Stimulated activated CD4-positive, alpha-beta T cell treated with anti-CD3 and anti-CD28 coated beads, Interleukin-12 subunit alpha, Interleukin-12 subunit beta, amount 100 ng/mL, for 48 hours (primary cell): Measurements from ENCODE around the gene GRID1.

Experiments
- DNase-seq, 3 donors: peaks; one replicate each; pipeline ENCODE4 v3.0.0-alpha.2; 2020; ENCODE audit warnings: low read depth in 2 of 3, low spot score in 1 of 3

Gene GRID1

DNA sequence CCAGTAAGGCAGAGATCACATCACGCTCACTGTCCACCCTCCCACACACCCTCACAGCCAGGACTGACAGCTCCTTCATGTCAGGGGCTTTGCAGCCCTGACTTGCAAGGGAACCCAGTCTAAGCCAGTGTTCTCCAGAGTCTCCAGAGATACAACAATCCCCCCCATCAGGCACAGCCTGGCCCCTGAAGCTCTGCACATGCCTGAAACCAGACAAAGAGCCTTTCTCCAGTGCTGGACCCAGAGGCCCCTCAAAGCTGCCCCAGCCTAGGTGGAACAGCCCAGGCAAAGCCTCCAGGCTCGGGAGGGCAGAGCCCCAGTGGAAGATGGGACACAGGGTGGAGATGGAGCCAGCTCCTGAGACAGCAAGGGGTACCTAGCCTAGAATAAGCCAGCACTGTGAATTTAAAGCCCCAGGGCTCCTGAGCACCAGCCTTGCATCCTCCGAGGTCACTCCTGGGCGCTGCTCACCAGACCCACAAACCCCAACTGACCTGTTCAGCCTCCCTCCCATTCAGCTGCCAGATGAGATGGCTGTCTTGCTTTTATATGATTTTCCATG lies 50.2 kb downstream of the GRID1 start:
- DNase-seq, result no peak

- DNase-seq, result no peak
These were observed 51.0 kb downstream of the GRID1 start for GRCh38 chr10:86315549-86315942.

GRCh38 chr10:86314616-86315548 lies 51.7 kb downstream of the GRID1 start:
- DNase-seq, result no peak

DNA sequence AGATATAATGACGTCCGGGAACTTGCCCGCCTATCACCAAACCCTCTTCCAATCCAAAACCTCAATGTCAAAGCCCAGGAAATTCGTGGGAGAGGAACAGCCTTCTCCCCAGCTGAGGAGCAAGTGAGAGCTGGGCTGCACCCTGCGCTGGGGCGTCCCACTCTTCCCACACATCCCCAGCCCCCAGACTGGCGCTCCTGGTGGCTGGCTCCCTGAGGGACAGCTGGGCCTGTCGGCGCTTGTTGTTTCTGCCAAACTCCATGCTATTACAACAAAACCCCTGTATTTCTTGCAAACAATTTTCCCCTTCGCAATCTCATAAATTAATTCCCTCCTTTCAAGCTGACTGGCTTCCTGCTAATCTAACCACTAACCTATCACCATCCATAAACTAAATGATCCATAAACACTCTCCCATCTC lies 53.0 kb downstream of the GRID1 start:
- DNase-seq, result no peak

DNA sequence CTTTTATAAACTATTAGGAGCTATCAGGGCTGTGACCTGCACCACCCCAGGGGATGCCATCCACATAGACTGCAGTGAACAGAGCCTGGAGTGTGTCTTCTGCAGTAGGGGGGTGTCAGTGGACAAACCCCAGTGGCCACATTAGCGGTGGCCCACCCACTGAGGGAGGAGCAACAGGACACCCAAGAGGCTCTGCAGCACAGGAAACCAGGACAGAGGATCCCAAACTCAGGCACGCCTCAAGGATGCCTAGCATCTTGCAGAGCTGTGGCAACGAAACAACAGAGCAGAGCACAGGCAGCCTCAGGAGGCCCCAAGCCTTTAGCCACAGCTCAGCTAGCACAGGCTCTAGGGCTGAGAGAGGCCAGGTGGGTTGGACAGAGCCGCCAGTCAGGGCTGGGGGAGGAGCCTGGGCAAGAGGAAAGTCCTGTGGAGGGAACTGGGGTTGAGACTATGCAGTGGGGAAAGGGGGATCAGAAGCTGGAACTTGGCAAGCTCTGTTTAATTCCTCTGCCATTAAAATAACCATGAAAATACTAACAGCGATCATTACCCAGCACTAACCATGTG lies 53.8 kb downstream of the GRID1 start:
- no peak for DNase-seq

GRCh38 chr10:86311906-86312305 lies 54.7 kb downstream of the GRID1 start:
- DNase-seq, result no peak

DNA sequence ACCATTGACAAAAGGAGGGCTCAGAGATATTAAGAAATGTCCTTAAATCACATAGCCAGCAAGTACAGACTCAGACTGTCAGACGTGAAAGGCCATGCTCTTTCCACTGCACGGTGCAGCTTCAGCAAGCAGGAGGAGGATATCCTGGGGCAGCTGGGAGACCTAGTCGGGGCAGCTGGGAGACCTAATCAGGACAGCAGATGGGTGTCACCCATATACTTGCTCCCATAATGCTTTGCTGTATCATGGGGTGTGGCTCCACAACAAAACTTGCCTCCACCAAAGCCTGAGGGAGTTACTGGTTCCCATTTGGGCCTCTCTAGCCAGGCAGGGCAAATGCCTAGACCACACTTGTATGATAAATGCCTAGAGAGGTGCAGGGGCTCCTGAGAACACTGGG lies 55.4 kb downstream of the GRID1 start:
- no peak for DNase-seq

GRCh38 chr10:86310702-86311101 lies 55.9 kb downstream of the GRID1 start:
- no peak for DNase-seq

DNA sequence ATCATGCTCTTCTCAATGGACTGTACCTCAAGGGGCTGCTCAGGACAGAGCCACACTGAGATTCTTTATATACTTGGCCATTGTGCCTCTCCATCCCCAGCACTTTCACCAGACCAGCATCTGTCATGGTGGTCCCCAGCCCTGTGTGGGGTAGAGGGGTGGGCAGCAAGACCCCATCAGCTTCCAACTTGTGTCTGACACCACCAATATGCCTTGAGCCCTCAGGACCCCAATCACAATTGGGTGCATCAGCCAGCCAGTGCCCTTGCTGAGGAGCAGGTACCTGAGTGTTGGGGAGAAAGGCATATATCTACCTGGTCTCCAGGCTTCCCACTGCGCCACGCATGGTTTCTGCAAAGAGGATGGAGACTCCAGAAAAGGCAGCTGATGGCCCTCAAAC lies 56.3 kb downstream of the GRID1 start:
- no peak for DNase-seq

DNA sequence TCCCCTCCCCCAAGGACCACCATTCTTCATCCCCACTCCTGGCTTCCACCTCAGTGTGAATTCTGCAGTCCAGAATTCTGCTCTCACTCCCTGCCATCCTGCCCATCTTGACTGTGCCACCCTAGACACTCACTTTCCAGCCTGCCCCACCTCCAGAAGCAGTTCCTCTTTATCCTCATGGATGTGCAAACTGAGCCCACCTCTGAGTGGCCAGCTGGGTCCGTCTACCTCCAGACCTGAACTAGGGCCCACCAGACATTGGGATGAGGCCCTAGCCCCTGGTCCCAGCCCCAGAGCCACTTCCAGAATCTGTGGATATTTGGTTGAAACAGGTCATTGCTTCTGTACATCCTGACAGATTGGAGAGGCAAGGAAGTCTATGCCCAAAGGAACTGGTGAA lies 58.5 kb downstream of the GRID1 start:
- DNase-seq, result no peak

GRCh38 chr10:86306628-86307278 lies 59.8 kb downstream of the GRID1 start:
- peak in 2 of 3 donors; percentile 1 to 3 for DNase-seq

GRCh38 chr10:86305521-86305920 lies 61.1 kb downstream of the GRID1 start:
- DNase-seq, result no peak

DNA sequence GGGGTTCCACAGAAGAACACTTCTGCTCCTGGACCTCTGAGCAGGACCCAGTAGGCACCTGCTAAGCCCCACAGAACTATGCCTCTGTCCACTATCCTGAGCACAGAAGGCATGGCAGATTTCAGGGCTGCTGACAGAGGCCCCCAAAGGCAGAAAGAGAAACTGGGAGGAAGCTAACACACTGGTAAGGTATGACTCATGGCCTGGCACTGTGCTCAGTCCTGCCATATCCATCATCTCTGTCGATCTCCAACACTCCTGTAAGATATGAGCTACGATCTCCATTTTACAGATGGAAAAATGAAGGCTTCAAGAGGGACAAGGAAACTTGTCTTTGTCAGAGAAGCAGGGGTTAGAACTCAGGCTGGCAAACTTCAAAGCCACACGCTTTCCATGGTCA lies 62.2 kb downstream of the GRID1 start:
- no peak for DNase-seq

DNA sequence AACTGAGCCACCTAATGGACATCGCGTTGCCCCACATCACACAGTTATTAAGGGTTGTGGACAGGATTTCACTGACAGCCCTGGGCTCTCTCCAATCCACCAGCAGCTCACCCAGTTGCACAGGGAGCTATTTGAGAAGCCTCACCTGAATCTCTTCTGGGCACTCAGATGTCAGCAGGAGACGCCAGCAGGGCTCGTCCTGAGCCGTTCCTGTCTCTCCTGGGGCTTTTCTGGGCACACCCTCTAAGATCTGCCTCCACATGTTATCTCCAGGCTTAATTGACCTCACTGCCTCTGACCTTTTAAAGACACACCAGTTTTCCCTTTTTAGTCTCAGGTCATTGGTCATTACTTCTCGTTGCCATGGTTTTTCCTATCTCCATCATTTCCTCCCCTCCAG lies 63.0 kb downstream of the GRID1 start:
- DNase-seq, result no peak

DNA sequence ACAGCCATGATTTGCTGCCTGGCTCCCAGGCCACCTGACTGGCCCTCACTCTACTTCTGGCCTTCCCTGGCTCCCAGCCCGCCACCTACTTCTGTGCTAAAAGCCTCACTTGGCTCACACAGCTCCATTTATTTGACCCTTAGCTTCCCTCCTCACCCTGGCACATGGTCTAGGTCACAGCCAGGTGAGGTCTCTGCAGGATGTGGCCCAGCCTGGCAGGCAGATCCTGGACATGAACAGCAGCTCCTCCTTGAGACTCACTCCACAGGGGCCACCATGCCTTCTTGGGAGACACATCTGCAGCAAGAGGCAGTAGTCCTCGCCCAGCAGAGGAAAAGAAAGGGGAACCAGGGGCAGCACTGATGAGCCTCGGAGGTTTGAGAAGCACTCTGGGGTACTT lies 64.6 kb downstream of the GRID1 start:
- no peak for DNase-seq

DNA sequence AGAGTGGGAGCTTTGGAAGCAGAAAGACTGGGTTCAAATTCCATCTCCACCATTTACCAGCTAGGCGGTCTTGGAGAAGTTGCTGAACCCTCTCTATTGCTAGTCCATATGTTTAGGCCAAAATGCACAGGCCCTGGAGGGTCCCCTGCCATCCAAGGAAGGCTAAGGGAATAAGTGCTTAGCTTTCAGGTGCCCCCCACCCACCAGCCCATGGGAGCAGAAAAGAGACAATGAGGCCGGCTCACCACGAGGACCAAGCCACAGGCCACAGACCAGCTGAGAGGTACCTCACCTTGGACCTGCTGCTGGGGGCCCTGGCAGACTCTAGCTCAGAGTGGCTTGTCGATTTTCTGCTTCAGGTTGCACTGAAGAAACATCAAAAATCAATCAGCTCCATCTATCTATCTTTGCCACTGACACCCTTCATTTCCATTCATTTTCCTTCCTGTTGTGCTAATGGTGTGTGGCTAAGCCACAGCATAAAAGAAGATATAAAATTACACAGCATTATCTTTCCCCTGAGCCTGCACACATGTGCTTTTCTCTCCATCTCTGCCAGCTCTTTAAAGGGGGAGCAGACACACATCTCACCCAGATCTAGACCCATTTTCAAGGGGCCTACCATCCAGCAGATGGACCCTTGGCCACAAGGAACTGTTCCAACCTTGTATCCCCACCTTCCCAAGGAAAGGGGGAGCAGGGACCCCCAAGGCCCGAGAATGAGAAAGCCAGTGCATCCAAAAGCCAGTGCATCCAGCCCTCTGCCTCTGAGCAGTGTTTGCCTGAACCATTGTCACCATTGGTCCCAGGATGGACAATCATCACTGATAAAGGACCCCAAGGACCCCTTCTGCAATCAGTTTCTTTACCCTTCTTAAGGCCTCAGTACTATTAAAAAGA lies 65.4 kb downstream of the GRID1 start:
- DNase-seq, result no peak

DNA sequence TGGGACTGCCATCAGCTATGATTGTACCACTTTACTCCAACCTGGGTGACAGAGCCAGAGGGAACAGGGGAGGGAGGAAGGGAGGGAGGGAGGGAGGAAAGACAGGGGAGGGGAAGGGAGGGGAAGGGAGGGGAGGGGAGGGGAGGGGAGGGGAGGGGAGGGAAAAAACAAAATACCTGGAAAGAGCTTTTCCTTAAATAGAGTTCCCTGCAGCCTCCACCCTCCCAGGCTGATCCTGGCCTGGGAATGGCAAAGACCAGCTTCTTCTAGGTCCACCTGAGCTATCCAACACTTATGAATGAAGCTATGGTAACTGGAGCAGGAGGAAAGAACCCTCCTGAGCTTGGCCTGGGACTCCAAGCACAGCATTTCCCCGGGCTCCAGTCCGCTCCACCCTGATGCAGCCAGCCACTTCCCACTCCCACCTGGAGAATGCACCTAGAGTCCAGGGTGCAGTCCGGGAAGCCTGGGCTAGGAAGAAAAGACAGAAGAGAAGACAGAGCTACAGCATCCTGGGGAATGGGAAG lies 66.1 kb downstream of the GRID1 start:
- no peak for DNase-seq

GRCh38 chr10:86299562-86299961 lies 67.0 kb downstream of the GRID1 start:
- no peak for DNase-seq

GRCh38 chr10:86298501-86299001 lies 68.0 kb downstream of the GRID1 start:
- DNase-seq, result no peak

DNA sequence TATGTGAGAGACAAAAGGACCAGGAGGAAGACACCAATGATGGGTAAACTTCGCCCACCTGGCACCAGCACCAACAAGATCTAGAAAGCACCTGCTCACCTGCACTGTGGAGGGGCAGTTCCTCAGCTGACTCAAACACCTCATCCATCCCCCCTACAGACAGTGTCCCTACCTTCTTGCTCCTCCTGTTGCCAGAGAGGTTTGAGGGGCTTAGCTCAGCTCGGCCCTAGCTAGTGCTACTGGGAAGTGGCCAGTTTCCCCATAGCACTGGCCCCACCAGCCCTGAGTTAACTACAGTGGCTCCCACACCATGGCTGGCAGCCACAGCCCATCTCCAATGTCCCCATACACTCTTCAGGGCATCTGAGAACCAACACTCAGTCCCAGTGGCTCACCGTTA lies 70.8 kb downstream of the GRID1 start:
- no peak for DNase-seq
